ENCODE data around the gene FNTB. TPM values are rescaled to one million over a fixed set of nuclear protein-coding genes. Genes with fewer than 3 reads are reported as not detected.

Gene FNTB
- total and polyA plus RNA-seq, 2 of the 8 experiments (the other 6 are each of a cell fraction or from before 2014, with no cell fraction given) = 16.0 to 20.7 TPM

GRCh38 chr14:64945431-64946178 is 41.1 kb upstream of the FNTB start (continued):
- no peak for TF ChIP-seq HDAC6 (IDR thresholded peaks at IDR 0.05; ENCODE audit: low read depth, low read length)
- TF ChIP-seq CEBPB (IDR thresholded peaks at IDR 0.05; ENCODE audit: low read depth, low read length) = no peak
- TF ChIP-seq USF2 (IDR thresholded peaks at IDR 0.05; ENCODE audit: low read length) = no peak
- TF ChIP-seq TCF12 (IDR thresholded peaks at IDR 0.05; ENCODE audit: low read depth, low read length) = no peak
- TF ChIP-seq BRCA1 (IDR thresholded peaks at IDR 0.05; ENCODE audit: low read depth, low read length) = no peak
